PC-3 (cell line): ENCODE data around the gene EPHA2. TPM values are rescaled to one million over a fixed set of nuclear protein-coding genes. Genes with fewer than 3 reads are reported as not detected.

Experiments
- ATAC-seq: fragments of 200-7000 bp; cut with Tn5 transposase; 2 replicates; pipeline ENCODE4 v1.9.1; 2020; ENCODE audit warnings: mild to moderate bottlenecking, moderate library complexity
- BruUV-seq: library from RNA; stranded (reverse); fragments of 400-500 nt; replicated peaks from 2 replicates; lab custom pipeline; 2021; lab: Mats Ljungman, UMichigan
- CTCF ChIA-PET: fragments of 300-600 bp; sonication (Branson Sonifier 250); formaldehyde crosslinking; loops from one replicate; lab custom pipeline; 2022; ENCODE audit warnings: antibody characterized with exemption; lab: Charles Lee
- POLR2A ChIA-PET: fragments of 300-600 bp; sonication (Branson Sonifier 250); formaldehyde crosslinking; loops from one replicate; lab custom pipeline; 2022; ENCODE audit warnings: antibody characterized with exemption; ENCODE audit not compliant: unreplicated experiment; lab: Charles Lee
- DNase-seq: peaks from one replicate; pipeline ENCODE4 v3.0.0-alpha.2; 2015
- H2AFZ ChIP-seq: fragments of 300-600 bp; sonication (generic); 2 replicates; pipeline ENCODE4 v1.6.0; 2016; ENCODE audit warnings: antibody characterized with exemption, low read length
- H3F3A ChIP-seq: fragments of 300-600 bp; sonication (generic); one replicate; pipeline ENCODE4 v1.6.0; 2017; ENCODE audit warnings: antibody characterized with exemption, low read length, control low read depth, mild to moderate bottlenecking; ENCODE audit not compliant: unreplicated experiment
- H3K27ac ChIP-seq: fragments of 300-600 bp; sonication (generic); 2 replicates; pipeline ENCODE4 v1.5.1; 2016; ENCODE audit warnings: mild to moderate bottlenecking, low read length
- H3K27me3 ChIP-seq: fragments of 300-600 bp; sonication (generic); 2 replicates; pipeline ENCODE4 v1.6.1; 2016; ENCODE audit warnings: low read length, mixed read lengths
- H3K36me3 ChIP-seq: fragments of 300-600 bp; sonication (generic); 2 replicates; pipeline ENCODE4 v1.6.1; 2016; ENCODE audit warnings: low read depth, mixed run types, low read length, mixed read lengths
- H3K4me1 ChIP-seq: fragments of 300-600 bp; sonication (generic); 2 replicates; pipeline ENCODE4 v1.5.1; 2016; ENCODE audit warnings: low read length; ENCODE audit not compliant: insufficient read depth
- H3K4me2 ChIP-seq: fragments of 300-600 bp; sonication (generic); 2 replicates; pipeline ENCODE4 v1.6.0; 2016; ENCODE audit warnings: low read length
- H3K4me3 ChIP-seq: fragments of 300-600 bp; sonication (generic); 2 replicates; pipeline ENCODE4 v1.5.1; 2016; ENCODE audit warnings: mild to moderate bottlenecking, low read length, mixed read lengths
- H3K79me2 ChIP-seq: fragments of 300-600 bp; sonication (generic); 2 replicates; pipeline ENCODE4 v1.6.1; 2017; ENCODE audit warnings: low read length, mixed read lengths
- H3K9ac ChIP-seq: fragments of 300-600 bp; sonication (generic); 2 replicates; pipeline ENCODE4 v1.6.0; 2016; ENCODE audit warnings: mild to moderate bottlenecking, low read length
- H3K9me2 ChIP-seq: fragments of 300-600 bp; sonication (generic); replicated peaks from 2 replicates; pipeline ENCODE4 v1.6.1; 2016; ENCODE audit warnings: mixed run types, low read length, mixed read lengths
- H3K9me3 ChIP-seq: fragments of 300-600 bp; sonication (generic); 2 replicates; pipeline ENCODE4 v1.6.1; 2016; ENCODE audit warnings: low read length, mixed read lengths
- H4K20me1 ChIP-seq: fragments of 300-600 bp; sonication (generic); 2 replicates; pipeline ENCODE4 v1.6.1; 2016; ENCODE audit warnings: low read length, mixed read lengths
- EZH2 ChIP-seq: fragments of 300-600 bp; sonication (generic); IDR thresholded peaks from one replicate; pipeline ENCODE4 v1.6.1; 2017; ENCODE audit warnings: antibody characterized with exemption, mild to moderate bottlenecking, low read length; ENCODE audit not compliant: unreplicated experiment
- EZH2phosphoT487 ChIP-seq: fragments of 300-600 bp; sonication (generic); IDR thresholded peaks from 2 replicates; pipeline ENCODE4 v1.6.1; 2018; ENCODE audit warnings: mild to moderate bottlenecking, antibody characterized with exemption, low read length, borderline replicate concordance
- intact Hi-C: fragments of 100-400 bp; cut with micrococcal nuclease; formaldehyde crosslinking; loops from 2 replicates; pipeline ENCODE4 v1.9.0; 2023
- total RNA-seq: library from RNA; depleted of rRNA; stranded (reverse); fragments of >200 nt; gene quantifications from 2 replicates; pipeline ENCODE4 v1.2.3, GENCODE V29; 2014
- TF ChIP-seq, protein P1 (sequence below): fragments of 300-600 bp; sonication (generic); conservative IDR thresholded peaks from 2 replicates; pipeline ENCODE4 v1.5.1; 2017; ENCODE audit warnings: antibody characterized with exemption, low read depth, mild to moderate bottlenecking, low read length

Gene EPHA2
- total RNA-seq, 1 experiment from 2014 or later, result 459 TPM

GRCh38 chr1:16116625-16117024 lies 39.2 kb downstream of the EPHA2 start:
- intact Hi-C loops, result no loop called here
- no peak for DNase-seq
- Histone ChIP-seq H3K9me2 (no peaks in the 10 kb centered on the region), H3K27ac (no peak overlapping the region), H3K79me2 (no peaks in the 10 kb centered on the region), H3K27me3 (no peaks in the 10 kb centered on the region), H3K36me3 (no peaks in the 10 kb centered on the region), H3K4me3 (no peak overlapping the region), H3K9ac (no peak overlapping the region), H3K9me3 (no peaks in the 10 kb centered on the region), H3K4me2 (no peak overlapping the region), H4K20me1 (peaks cover 4% of the 10 kb centered on the region; the same call in 1 of the 2 replicates), H3F3A (peaks cover under 1% of the 10 kb centered on the region), H3K4me1 (peaks cover 13% of the 10 kb centered on the region), H2AFZ (no peak overlapping the region)
- TF ChIP-seq, protein P1, sequence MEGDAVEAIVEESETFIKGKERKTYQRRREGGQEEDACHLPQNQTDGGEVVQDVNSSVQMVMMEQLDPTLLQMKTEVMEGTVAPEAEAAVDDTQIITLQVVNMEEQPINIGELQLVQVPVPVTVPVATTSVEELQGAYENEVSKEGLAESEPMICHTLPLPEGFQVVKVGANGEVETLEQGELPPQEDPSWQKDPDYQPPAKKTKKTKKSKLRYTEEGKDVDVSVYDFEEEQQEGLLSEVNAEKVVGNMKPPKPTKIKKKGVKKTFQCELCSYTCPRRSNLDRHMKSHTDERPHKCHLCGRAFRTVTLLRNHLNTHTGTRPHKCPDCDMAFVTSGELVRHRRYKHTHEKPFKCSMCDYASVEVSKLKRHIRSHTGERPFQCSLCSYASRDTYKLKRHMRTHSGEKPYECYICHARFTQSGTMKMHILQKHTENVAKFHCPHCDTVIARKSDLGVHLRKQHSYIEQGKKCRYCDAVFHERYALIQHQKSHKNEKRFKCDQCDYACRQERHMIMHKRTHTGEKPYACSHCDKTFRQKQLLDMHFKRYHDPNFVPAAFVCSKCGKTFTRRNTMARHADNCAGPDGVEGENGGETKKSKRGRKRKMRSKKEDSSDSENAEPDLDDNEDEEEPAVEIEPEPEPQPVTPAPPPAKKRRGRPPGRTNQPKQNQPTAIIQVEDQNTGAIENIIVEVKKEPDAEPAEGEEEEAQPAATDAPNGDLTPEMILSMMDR, result no peak
- TF ChIP-seq EZH2 (no peak), EZH2phosphoT487 (no peak)
- CTCF ChIA-PET, result no interaction called here
- POLR2A ChIA-PET, result no interaction called here
- no TSS peak for BruUV-seq
- no peak for ATAC-seq

DNA sequence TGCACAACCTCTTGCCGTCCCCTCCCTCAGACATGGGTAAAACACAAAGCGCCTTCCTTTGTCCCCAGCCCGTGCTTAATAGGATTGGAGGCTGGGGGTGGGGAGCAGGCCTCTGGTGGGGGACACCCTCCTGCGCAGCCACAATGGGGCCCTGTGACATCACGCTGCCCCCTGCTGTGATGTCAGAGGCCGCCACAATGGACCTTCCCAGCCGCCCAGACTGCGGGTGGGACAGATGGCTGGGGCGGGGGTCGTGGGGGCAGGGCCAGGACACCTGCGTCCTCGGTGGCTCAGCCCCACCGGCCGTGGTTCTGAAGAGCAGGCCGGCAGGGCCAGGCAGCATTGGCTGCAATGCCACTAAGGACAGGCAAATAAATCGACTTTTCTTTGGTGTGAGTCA lies 39.9 kb downstream of the EPHA2 start:
- no peaks in the 10 kb centered on the region for H3K79me2 ChIP-seq
- DNase-seq (no peak), ATAC-seq (no peak)
- ChIA-PET POLR2A (no interaction called here), CTCF (no interaction called here)
- intact Hi-C loops, result no loop called here
- H3K4me2 ChIP-seq, result no peak overlapping the region
- BruUV-seq, result no TSS peak
- no peaks in the 10 kb centered on the region for H3K9me2 ChIP-seq
- H4K20me1 ChIP-seq, result 0 out of 2 replicates have a peak, but pooled peaks cover 3% of the 10 kb centered on the region
- H3K4me1 ChIP-seq, result 0 out of 2 replicates have a peak, but pooled peaks cover 8% of the 10 kb centered on the region
- no peak overlapping the region for H2AFZ ChIP-seq
- H3K9me3 ChIP-seq, result no peaks in the 10 kb centered on the region
- TF ChIP-seq EZH2 (no peak), EZH2phosphoT487 (no peak)
- TF ChIP-seq, protein P1, result no peak
- H3K27ac ChIP-seq, result no peak overlapping the region
- H3K27me3 ChIP-seq, result no peaks in the 10 kb centered on the region
- no peak overlapping the region for H3K9ac ChIP-seq
- H3F3A ChIP-seq, result no peaks in the 10 kb centered on the region
- no peak overlapping the region for H3K4me3 ChIP-seq
- H3K36me3 ChIP-seq, result no peaks in the 10 kb centered on the region

- no peaks in the 10 kb centered on the region for H3K9me3 ChIP-seq
- H3K79me2 ChIP-seq, result no peaks in the 10 kb centered on the region
- no peaks in the 10 kb centered on the region for H3K36me3 ChIP-seq
- no peak overlapping the region for H3K4me3 ChIP-seq
- no peak for DNase-seq
- intact Hi-C loops, result no loop called here
- ATAC-seq, result no peak
- H3K9me2 ChIP-seq, result no peaks in the 10 kb centered on the region
- H3K27ac ChIP-seq, result no peak overlapping the region
- CTCF ChIA-PET, result no interaction called here
- H2AFZ ChIP-seq, result no peak overlapping the region
- no peaks in the 10 kb centered on the region for H3F3A ChIP-seq
- no peaks in the 10 kb centered on the region for H3K27me3 ChIP-seq
- no peak overlapping the region for H3K9ac ChIP-seq
- H3K4me2 ChIP-seq, result no peak overlapping the region
- POLR2A ChIA-PET, result no interaction called here
- BruUV-seq, result no TSS peak
- H3K4me1 ChIP-seq, result 0 out of 2 replicates have a peak, but pooled peaks cover 4% of the 10 kb centered on the region
- H4K20me1 ChIP-seq, result no peaks in the 10 kb centered on the region
- TF ChIP-seq, protein P1, result no peak
- no peak for TF ChIP-seq EZH2
- TF ChIP-seq EZH2phosphoT487, result no peak
These were observed 40.3 kb downstream of the EPHA2 start for GRCh38 chr1:16115468-16115983.
